Measurements from ENCODE around the gene CLEC4G. TPM values are rescaled to one million over a fixed set of nuclear protein-coding genes. Genes with fewer than 3 reads are reported as not detected.
A peak's percentile ranks its signal among the peaks of the same experiment; 100 is the strongest.

Gene CLEC4G
- total RNA-seq, 2 experiments from 2014 or later = not detected

DNA sequence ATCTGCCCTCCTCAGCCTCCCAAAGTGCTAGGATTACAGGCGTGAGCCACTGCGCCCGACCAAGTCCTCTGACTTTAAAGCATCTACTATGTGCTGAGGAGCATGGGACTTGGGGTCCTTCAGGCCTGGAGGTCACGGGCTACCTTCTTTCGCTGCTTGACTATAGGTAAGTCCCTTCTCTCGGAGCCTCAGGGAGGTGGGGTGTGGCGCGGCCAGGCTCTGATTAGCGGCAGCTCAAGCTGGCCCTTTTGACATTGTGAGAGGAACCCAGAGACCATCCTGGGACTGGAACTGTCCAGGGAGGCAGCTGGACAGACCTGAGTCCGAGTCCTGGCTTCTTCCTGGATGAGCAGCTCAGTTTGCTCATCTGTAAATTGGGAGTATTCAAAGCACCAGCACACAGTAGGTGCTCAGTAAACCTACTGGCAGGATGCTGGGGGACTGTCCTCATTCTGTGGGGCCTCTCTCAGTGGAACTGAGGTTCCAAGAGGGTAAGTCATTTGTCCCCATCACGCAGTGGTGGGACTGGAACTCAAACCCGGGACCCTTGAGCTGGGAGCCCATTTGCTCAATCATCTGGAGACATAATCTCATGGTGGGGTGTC, 30.8 kb downstream of the CLEC4G start:
- H3K4me1 Mint-ChIP-seq (ENCODE audit: low read depth) = peaks cover 40% of the 10 kb centered on the region
- ATAC-seq (no peak), DNase-seq (no peak)
- POLR2A ChIA-PET = interaction anchor here (0.8 kb wide), 1 partner anchor 108 kb away, joined by 3 read pairs; no protein-coding TSS in a partner anchor
- H3K27ac Mint-ChIP-seq = no peak overlapping the region
- no peaks in the 10 kb centered on the region for H3K9me3 Mint-ChIP-seq
- H3K27me3 Mint-ChIP-seq = peaks cover 8% of the 10 kb centered on the region
- intact Hi-C loops (cut with micrococcal nuclease) = loop anchor here (10.0 kb wide), 1 partner anchor 74 kb away; no protein-coding TSS in a partner anchor
- no peaks in the 10 kb centered on the region for H3K36me3 Mint-ChIP-seq (ENCODE audit: low read depth)
- TF ChIP-seq CTCF (IDR thresholded peaks at IDR 0.05) = no peak
- CTCF ChIA-PET = interaction anchor here (0.6 kb wide), 1 partner anchor 133 kb away, joined by 3 read pairs; no protein-coding TSS in a partner anchor
- no peak overlapping the region for H3K4me3 Mint-ChIP-seq

DNA sequence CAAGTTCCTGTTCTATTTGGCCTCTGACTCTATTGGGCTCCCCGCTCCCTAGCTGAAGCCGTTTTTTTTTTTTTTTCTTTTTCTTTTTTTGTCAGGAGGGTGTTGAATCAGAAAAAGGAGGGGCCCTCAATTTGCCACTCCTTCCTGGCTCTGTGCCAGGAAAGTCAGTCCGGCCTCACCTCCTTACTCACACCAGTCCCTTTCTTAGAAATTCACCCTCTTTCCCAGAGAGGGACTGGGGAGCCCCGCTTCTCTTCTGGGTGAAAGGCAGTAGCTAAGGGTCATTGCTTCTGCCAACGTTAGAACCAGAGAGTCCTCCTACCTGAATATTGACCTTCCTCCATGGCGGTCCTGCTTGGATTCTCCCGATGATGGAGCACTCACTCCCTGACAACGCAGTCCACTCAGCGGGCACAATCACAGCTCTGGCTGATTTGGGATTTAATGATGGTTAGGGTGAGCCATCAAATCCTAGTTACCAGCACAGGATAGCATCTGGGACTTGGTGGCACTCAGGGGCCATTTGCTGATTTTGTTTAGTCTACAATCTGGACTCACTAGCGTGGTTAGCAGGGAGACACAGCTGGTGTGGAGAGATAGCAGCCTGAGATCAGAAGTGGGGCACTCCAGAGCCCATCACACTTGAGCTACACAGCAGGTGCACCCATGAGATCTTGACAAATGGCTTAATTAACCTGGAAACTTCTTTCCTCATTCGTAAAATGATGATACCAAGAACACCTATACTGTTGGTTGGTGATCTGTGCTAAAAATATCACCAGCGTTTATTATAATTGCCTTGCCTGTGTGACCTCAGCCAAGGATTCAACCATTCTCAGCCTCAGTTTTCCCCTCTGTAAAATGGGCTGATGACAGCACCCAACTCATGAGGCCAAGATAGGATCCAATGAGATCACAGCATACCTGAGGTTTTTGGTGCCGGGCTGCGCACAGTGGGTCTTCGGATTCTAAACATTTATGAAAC, 32.2 kb downstream of the CLEC4G start:
- Mint-ChIP-seq H3K9me3 (no peaks in the 10 kb centered on the region), H3K27ac (peak overlapping the region; percentile 83), H3K4me3 (peak overlapping the region; percentile 61), H3K36me3 (ENCODE audit: low read depth) (no peaks in the 10 kb centered on the region), H3K27me3 (peaks cover 8% of the 10 kb centered on the region), H3K4me1 (ENCODE audit: low read depth) (peaks cover 28% of the 10 kb centered on the region)
- no peak for TF ChIP-seq CTCF (IDR thresholded peaks at IDR 0.05)
- POLR2A ChIA-PET = interaction anchor here (0.9 to 1.6 kb wide), 6 partner anchors 9 to 101 kb away, joined by 3 to 4 read pairs (median 3); partner anchors contain the start of gene TRAPPC5
- intact Hi-C loops (cut with micrococcal nuclease) = loop anchor here (10.0 kb wide), 1 partner anchor 75 kb away; no protein-coding TSS in a partner anchor
- DNase-seq = peak; percentile 83
- CTCF ChIA-PET = interaction anchor here (0.8 to 5.0 kb wide), 3 partner anchors 19 to 232 kb away, joined by 3 to 28 read pairs (median 4); partner anchors contain the start of gene TRAPPC5
- peak; percentile 74 for ATAC-seq

- Mint-ChIP-seq H3K36me3 (ENCODE audit: low read depth) (no peaks in the 10 kb centered on the region), H3K4me1 (ENCODE audit: low read depth) (peaks cover 23% of the 10 kb centered on the region), H3K4me3 (peak overlapping the region; percentile 61), H3K9me3 (no peaks in the 10 kb centered on the region), H3K27ac (peak overlapping the region; percentile 62), H3K27me3 (peaks cover 8% of the 10 kb centered on the region)
- ChIA-PET POLR2A (interaction anchor here (0.9 to 1.6 kb wide), 6 partner anchors 8 to 102 kb away, joined by 3 to 4 read pairs (median 3); partner anchors contain the start of gene TRAPPC5), CTCF (interaction anchor here (0.8 to 5.0 kb wide), 4 partner anchors 18 to 231 kb away, joined by 3 to 28 read pairs (median 6); partner anchors contain the start of gene TRAPPC5)
- intact Hi-C loops (cut with micrococcal nuclease) = no loop called here
- ATAC-seq (no peak), DNase-seq (no peak)
- TF ChIP-seq CTCF (IDR thresholded peaks at IDR 0.05) = no peak
Observed at GRCh38 chr19:7699003-7699402, 32.9 kb downstream of the CLEC4G start.

GRCh38 chr19:7698583-7698982, 33.3 kb downstream of the CLEC4G start:
- Mint-ChIP-seq H3K9me3 (no peaks in the 10 kb centered on the region), H3K27ac (no peak overlapping the region), H3K36me3 (ENCODE audit: low read depth) (no peaks in the 10 kb centered on the region), H3K27me3 (peaks cover 8% of the 10 kb centered on the region), H3K4me1 (ENCODE audit: low read depth) (peaks cover 19% of the 10 kb centered on the region), H3K4me3 (peak overlapping the region; percentile 61)
- DNase-seq = no peak
- ChIA-PET POLR2A (interaction anchor here (0.9 to 1.6 kb wide), 4 partner anchors 10 to 101 kb away, joined by 3 read pairs; partner anchors contain the start of gene TRAPPC5), CTCF (interaction anchor here (0.9 to 5.0 kb wide), 3 partner anchors 18 to 101 kb away, joined by 3 to 28 read pairs (median 9); partner anchors contain the start of gene TRAPPC5)
- TF ChIP-seq CTCF (IDR thresholded peaks at IDR 0.05) = no peak
- intact Hi-C loops (cut with micrococcal nuclease) = no loop called here
- ATAC-seq = no peak
